HG02943 (cell line): Measurements from ENCODE around the gene ANXA4.

Source experiments
- ATAC-seq: cut with Tn5 transposase; IDR thresholded peaks from one replicate; pipeline ENCODE4 v1.9.1; 2021; ENCODE audit warnings: mild to moderate bottlenecking, low read depth, moderate library complexity; ENCODE audit not compliant: unreplicated experiment

ANXA4 gene

GRCh38 chr2:69774984-69775982 lies 33.3 kb downstream of the ANXA4 start:
- no peak for ATAC-seq

GRCh38 chr2:69776886-69777785 lies 35.2 kb downstream of the ANXA4 start:
- no peak for ATAC-seq

GRCh38 chr2:69777786-69778105 lies 35.8 kb downstream of the ANXA4 start:
- ATAC-seq, result no peak

GRCh38 chr2:69779258-69780001 lies 37.5 kb downstream of the ANXA4 start:
- no peak for ATAC-seq

GRCh38 chr2:69780921-69781320 lies 39.0 kb downstream of the ANXA4 start:
- ATAC-seq, result no peak

GRCh38 chr2:69781321-69782248 lies 39.7 kb downstream of the ANXA4 start:
- peak; percentile 60 for ATAC-seq

- no peak for ATAC-seq
These were observed 42.3 kb downstream of the ANXA4 start for GRCh38 chr2:69784228-69784627.

GRCh38 chr2:69785358-69785757 lies 43.4 kb downstream of the ANXA4 start:
- ATAC-seq, result no peak

- ATAC-seq, result no peak
These were observed 44.2 kb downstream of the ANXA4 start for GRCh38 chr2:69786052-69786560.

GRCh38 chr2:69789175-69789721 lies 47.3 kb downstream of the ANXA4 start:
- no peak for ATAC-seq

GRCh38 chr2:69789772-69790600 lies 48.1 kb downstream of the ANXA4 start:
- ATAC-seq, result no peak

GRCh38 chr2:69790601-69790959 lies 48.6 kb downstream of the ANXA4 start:
- no peak for ATAC-seq

- ATAC-seq, result no peak
These were observed 49.1 kb downstream of the ANXA4 start for GRCh38 chr2:69791045-69791444.

GRCh38 chr2:69796174-69796573 lies 54.2 kb downstream of the ANXA4 start:
- ATAC-seq, result no peak

GRCh38 chr2:69797235-69797634 lies 55.3 kb downstream of the ANXA4 start:
- ATAC-seq, result no peak

- ATAC-seq, result no peak
These were observed 55.9 kb downstream of the ANXA4 start for GRCh38 chr2:69797836-69798289.

GRCh38 chr2:69798290-69798908 lies 56.5 kb downstream of the ANXA4 start:
- ATAC-seq, result no peak
